CD4-positive, alpha-beta T cell treated with Interleukin-2 at 100 ng/mL for 4 hours (primary cell): ENCODE results near the gene RUVBL2.
A peak's percentile ranks its signal among the peaks of the same experiment; 100 is the strongest.
"Not testable (repeated sequence)": the region's sequence is repeated elsewhere in the genome, so short reads cannot be mapped to it uniquely, and the experiment has no call there.

Experiments used
- DNase-seq: peaks from one replicate; pipeline ENCODE4 v3.0.0-alpha.2; 2020; ENCODE audit warnings: low spot score

The RUVBL2 gene

GRCh38 chr19:49049834-49050233, 56.1 kb downstream of the RUVBL2 start:
- not testable (repeated sequence) for DNase-seq

DNA sequence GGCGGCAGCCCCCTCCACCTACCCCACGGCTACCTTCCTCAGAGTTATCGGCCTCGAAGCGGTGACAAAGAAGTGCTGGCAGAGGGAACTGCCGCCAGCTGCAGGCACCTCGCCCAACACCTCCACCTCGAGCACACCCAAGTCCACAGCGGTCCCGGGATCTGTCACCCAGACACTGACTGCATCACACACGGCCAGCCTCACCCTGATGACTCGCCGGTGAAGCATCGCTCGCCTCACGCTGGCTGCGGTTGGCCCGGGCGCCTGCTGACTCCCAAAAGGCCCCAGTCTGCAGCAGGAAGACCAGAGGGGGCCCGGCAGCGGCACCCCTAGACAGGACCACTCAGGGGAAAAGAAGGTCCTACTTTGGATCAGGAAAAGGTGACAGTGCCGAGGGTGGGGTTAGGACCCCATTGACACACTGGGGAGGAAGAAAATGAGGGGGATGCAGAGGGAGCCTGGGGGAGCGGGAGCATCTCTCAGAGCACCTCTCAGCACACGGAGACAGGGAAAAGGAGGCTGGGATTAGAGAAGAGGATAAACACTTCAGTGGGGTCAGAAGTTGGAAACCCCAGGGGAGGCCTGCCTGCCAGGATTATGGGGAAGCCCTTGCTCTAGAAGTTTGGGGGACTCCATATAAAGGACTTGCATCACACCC, 56.8 kb downstream of the RUVBL2 start:
- DNase-seq, result not testable (repeated sequence)

DNA sequence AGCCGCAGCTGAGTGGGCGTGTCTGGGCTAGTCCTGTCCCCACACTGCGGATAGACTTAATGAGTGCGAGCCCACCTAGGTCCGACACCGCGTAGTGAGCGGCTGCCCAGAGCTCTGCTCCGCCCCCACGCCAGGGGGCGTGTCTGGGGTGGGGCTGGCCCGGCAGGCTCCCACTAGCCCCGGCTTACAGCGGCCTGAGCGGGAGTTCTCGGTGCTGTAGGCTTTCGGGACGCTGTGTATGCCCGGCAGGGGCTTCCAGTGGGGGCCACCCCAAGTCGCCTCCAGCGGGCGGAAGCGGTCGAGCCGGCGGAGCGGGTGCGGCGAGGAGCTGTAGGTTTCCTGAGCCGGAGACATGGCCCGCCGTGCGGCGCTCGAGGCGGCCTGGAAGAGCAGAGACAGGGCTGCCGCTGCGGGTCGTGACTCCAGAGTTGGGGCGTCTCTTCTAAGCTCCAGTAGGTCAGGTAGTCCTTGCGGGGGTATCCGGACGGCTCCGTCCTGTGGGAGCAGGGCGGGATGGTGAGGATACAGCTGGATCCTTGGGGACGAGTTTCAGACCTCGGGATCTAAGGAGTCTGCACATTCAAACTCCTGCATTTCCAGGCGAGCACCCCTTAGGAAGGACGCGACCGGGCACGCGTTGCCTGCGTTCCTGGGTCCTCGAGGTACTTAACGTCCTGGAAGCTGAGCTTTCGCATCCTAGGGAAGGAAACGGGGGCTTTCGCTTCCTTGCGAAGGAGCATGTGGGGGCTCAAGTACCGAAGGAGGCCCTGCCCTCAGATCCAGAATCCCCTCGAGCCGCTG, 62.6 kb downstream of the RUVBL2 start:
- peak; percentile 32 for DNase-seq

- not testable (repeated sequence) for DNase-seq
These were observed 63.4 kb downstream of the RUVBL2 start for GRCh38 chr19:49056902-49057596.

GRCh38 chr19:49057636-49058234, 64.0 kb downstream of the RUVBL2 start, which contains the start of gene CGB7:
CGB7 (minus strand) TSS chr19:49057749; CDS start chr19:49055375, 2,374 bp downstream.
- DNase-seq, result peak; percentile 18

- no peak for DNase-seq
These were observed 64.9 kb downstream of the RUVBL2 start for GRCh38 chr19:49058562-49058961.

DNA sequence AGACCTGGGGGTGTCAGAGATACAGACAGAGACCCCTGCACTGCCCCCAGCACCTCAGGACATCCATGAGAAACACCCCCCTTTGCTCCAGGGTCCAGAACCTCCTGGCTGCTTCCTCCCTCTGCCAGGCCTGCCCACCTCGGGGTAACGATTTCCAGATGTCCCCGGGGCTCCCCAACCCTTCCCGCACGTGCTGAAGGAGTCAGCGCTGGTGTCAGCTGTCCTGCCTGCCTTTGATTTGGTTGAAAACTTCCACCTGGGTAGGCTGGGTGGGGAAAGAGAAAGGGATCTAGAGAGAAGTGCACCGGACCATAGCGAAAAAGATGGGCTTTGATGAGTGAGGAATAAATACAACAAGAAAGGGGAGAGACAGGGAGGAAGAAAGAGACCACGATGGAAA, 65.4 kb downstream of the RUVBL2 start:
- no peak for DNase-seq

DNA sequence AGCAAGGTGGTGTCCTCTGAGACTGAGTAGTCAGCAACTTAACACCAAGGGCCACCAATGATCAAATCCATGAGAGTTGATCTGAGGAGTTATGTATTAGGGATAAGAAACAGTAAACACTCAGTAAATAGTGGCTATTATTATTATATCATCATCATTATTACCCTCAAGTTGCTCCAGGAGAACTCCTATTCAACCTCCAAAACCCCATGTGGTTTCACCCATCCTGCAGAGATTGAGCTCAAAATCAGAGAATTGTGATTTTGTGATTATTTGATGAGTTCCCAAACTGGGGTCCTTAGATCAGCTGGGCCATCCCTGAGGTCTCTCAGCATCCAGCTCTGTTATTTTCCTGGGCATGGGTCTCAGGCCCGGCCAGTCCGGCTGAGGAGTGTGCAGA, 67.3 kb downstream of the RUVBL2 start:
- no peak for DNase-seq

DNA sequence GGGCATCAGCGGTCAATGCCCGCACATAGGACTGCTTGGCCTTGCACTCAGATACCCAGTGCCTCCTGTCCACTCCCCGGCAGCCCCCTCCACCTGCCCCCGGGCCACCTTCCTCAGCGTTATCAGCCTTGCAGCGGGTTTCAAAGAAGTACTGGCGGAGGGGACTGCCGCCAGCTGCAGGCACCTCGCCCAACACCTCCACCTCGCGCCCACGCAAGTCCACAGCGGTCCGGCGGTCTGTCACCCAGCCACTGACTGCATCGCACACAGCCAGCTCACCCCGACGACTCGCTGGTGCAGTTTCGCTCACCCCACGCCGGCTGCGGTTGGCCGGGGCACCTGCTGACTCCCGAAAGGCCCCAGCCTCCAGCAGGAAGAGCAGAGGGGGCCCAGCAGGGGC, 67.8 kb downstream of the RUVBL2 start:
- no peak for DNase-seq

- no peak for DNase-seq
These were observed 70.4 kb downstream of the RUVBL2 start for GRCh38 chr19:49064029-49064629.

DNA sequence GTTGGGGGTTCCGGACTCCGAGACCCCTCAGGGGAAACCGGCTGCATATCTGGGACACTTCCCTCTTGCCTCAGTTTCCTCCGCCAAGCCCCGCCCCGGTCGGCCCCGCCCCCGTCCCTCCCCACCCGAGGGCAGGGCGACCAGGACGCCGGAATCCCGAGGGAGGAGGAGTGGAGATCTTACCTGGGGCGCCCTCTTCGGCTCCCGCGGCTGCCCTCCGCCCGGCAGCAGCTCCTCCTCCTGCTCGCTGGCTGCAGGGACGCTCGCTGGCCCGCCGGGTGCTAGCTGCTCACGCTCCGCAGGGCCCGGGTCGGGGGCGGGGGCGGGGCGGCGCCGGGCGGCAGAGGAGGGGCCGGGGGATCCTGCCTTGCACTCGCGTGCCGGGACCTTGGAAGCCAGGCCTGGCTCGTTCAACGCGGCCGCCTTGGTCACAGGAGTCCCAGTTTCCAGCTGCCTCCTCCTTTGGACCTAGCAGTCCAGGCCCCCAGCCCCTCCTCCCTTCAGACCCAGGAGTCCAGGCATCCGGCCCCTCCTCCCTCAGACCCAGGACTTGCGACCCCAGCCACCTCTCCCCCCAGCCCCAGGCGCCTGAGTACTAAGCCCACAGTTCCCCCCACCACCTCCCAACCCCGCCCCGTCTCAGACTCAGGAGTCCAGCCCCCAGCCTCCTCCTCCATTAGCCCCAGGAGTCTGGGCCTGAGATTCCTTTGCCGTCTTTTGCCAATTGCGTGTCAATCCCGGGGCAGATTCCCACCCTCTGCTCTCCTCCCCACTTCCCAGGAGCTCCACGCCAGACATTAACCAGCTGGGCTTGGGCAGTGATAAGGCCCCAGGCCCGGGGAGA, 71.3 kb downstream of the RUVBL2 start, which contains the start of gene NTF4:
TSS of gene NTF4 (minus strand) at position 51 of the 844 bp plus-strand sequence. CDS start 2,821 bp downstream, outside the sequence.
- DNase-seq, result no peak
